Measurements from ENCODE around the gene EFCAB12.

EFCAB12 gene

DNA sequence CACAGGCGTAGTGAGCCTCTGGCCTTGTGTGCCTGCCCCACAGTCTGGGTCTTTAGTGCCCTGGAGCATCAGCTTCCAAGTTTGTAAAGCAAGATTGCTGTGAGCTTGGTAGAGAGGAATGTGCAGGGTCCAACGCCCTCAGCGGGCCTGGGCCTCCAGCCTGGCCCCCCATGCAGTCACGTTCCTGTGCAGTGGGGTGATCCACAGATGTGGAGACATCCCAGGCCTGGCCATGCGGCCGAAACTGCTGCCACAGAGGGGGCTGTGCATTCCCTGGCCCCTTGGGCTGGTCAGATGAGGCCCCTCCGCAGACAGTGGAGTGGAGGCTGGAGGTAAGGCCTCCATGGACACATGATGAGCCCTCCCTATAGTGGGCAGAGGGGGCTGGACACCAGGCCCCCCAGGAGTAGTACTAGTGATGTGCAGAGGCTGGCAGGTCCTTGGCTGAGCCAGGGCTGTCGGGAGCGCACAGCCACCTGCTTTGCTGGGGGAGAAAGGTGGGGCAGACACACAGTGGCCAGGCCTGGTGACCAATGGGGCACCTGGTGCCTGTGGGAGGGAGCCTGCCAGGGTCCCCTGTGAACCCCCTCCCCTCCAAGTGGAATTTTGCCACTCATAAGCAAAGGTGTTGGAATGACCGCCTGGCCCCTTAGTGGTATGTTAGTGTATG, 71.5 kb downstream of the EFCAB12 start:
- H3K4me3 ChIP-seq (ENCODE audit: low read depth, low read length), result no peak overlapping the region

DNA sequence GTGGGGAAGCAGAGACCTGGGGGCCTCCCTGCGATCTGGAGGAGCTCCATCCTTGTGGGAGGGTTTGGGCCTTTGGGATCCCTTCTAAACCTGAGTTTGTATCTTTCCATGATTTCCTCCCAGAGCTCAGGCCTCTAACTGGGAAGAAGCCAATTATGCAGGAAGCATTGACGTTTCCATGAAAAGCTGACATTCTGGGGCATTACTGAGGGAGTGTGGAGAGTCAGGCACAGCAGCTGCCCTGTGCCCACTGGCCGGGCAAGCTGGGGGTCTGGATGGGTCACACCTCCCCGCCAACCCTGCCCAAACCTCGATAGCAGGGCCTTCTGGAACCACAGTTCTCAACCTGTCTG, 74.9 kb downstream of the EFCAB12 start:
- no peak for DNase-seq (ENCODE audit: low read depth)
- H3K4me3 ChIP-seq (ENCODE audit: low read depth, low read length), result no peak overlapping the region

More for the DNA sequence above, 71.5 kb downstream of the EFCAB12 start:
- DNase-seq (ENCODE audit: low read depth), result no peak

DNA sequence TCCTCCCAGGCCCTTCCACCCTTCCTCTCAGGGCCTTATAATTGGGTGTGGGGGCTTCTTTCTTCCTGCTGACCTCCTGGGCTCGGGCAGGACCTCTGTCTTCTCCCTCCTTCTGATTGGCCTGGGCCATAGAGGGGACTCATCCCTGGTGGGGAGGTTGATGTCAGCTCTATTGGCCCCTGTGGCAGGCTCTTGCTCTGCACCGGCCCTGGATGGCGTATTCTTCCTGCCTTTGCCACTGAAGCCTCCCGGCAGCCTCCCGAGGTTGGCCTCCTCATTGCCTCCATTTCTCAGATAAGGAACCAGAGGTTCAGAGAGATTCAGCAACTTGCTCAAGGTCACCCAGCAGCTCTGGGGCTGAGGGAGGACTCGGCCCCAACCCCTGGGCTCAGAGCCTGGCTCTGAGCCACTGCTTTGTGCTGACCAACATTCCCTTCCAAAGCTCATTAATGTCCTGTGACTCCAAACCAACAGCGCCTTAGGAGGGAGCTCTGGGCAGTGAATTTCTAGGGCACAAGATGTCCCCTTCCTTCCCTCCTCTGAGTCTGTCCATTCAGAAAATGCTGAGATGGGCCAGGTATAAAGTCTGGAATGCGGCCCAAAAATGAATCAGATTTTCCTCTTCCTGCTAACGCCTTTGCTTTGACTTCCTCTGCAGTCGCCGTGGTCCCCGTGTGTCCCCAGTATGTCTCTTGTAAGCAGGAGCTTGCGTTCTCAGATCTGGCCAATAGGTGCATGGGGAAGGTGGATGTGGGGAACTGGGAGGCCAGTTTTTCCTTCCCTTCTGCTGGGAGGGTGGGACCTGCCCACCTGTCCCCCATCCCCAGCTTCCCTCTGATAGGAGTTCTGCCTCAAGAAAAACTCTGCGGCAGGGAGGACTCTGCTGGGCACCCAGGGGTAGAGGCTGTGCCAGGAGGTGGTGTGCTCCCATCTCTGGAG, 75.5 kb downstream of the EFCAB12 start:
- H3K4me3 ChIP-seq (ENCODE audit: low read depth, low read length), result no peak overlapping the region
- DNase-seq (ENCODE audit: low read depth), result no peak

DNA sequence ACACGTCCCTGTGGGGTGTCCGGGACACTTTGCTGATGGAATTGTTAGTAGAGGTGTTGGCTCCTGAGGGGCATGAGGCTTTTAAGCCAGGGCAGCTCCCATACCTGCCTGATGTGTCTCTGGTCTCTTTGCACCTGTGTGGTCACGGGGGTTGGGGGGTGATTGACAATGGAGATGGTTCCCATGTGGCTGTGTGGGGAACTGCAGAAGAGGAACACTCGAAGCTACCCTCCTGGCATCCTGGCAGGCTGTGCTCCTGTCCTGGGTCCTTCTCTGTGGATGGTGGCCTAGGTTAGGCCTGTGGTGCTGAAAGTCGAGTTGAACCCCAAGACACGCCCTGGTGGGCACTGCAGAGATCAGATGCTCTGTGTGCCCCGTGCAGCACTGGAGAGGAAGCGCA, 76.4 kb downstream of the EFCAB12 start:
- no peak overlapping the region for H3K4me3 ChIP-seq (ENCODE audit: low read depth, low read length)
- no peak for DNase-seq (ENCODE audit: low read depth)

All from skeletal muscle cell (primary cell).